Fibroblast of gingiva (primary cell): ENCODE results near the gene USP17L13.
"Not testable (repeated sequence)": the region's sequence is repeated elsewhere in the genome, so short reads cannot be mapped to it uniquely, and the experiment has no call there.

Source experiments
- DNase-seq: peaks from one replicate; pipeline ENCODE4 v3.0.0-alpha.2; 2011; ENCODE audit warnings: low read depth

USP17L13 gene, protein sequence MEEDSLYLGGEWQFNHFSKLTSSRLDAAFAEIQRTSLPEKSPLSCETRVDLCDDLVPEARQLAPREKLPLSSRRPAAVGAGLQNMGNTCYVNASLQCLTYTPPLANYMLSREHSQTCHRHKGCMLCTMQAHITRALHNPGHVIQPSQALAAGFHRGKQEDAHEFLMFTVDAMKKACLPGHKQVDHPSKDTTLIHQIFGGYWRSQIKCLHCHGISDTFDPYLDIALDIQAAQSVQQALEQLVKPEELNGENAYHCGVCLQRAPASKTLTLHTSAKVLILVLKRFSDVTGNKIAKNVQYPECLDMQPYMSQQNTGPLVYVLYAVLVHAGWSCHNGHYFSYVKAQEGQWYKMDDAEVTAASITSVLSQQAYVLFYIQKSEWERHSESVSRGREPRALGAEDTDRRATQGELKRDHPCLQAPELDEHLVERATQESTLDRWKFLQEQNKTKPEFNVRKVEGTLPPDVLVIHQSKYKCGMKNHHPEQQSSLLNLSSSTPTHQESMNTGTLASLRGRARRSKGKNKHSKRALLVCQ

DNA sequence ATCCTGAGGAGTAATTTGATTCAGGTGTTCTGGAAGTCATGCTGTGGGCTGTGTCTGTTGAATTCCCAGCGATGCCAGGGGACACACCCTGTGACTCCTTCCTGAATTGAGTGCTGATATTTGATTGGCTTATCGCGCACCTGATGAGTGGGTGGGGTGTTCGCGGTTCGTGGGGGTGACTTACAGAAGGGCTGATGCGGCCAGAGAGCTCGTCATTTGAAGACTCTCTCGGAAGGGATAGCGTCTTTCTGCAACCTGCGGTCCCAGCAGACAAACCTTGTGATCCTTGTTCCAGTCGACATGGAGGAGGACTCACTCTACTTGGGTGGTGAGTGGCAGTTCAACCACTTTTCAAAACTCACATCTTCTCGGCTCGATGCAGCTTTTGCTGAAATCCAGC is at the start of gene USP17L13:
Gene USP17L13, plus strand, starts transcription at position 301 of the 400 bp plus-strand sequence. Its CDS starts 0 bp downstream, at position 301.
- not testable (repeated sequence) for DNase-seq

DNA sequence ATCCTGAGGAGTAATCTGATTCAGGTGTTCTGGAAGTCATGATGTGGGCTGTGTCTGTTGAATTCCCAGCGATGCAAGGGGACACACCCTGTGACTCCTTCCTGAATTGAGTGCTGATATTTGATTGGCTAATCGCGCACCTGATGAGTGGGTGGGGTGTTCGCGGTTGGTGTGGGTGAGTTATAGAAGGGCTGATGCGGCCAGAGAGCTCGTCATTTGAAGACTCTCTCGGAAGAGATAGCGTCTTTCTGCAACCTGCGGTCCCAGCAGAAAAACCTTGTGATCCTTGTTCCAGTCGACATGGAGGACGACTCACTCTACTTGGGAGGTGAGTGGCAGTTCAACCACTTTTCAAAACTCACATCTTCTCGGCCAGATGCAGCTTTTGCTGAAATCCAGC is 14.3 kb upstream of the USP17L13 start, which contains the start of gene USP17L10:
Gene USP17L10, plus strand, starts transcription at position 301 of the 400 bp plus-strand sequence. Its CDS starts 0 bp downstream, at position 301.
- DNase-seq: not testable (repeated sequence)

DNA sequence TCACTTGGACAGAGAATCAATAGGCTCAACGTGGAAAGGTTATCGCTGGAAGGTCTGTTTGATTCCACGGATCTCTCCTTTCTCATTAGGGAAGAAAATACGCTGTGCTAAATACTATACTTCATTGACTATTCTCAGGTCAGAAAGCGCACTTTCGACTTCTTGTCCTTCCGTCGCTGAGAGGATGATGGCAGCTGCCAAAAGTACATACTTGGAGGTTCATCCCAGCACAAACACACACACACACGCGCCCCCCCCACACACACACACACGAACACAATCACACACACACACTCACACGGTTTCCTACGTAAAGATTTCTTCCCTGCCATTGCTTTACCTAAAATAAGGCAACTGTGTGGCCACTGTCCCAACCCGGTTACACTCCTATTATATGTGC is 10.0 kb upstream of the USP17L13 start:
- DNase-seq: not testable (repeated sequence)

DNA sequence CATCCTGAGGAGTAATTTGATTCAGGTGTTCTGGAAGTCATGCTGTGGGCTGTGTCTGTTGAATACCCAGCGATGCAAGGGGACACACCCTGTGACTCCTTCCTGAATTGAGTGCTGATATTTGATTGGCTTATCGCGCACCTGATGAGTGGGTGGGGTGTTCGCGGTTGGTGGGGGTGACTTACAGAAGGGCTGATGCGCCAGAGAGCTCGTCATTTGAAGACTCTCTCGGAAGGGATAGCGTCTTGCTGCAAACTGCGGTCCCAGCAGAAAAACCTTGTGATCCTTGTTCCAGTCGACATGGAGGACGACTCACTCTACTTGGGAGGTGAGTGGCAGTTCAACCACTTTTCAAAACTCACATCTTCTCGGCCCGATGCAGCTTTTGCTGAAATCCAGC is 9.6 kb upstream of the USP17L13 start, which contains the start of gene USP17L11:
Gene USP17L11, plus strand, starts transcription at position 301 of the 400 bp plus-strand sequence. Its CDS starts 0 bp downstream, at position 301.
- DNase-seq: not testable (repeated sequence)

DNA sequence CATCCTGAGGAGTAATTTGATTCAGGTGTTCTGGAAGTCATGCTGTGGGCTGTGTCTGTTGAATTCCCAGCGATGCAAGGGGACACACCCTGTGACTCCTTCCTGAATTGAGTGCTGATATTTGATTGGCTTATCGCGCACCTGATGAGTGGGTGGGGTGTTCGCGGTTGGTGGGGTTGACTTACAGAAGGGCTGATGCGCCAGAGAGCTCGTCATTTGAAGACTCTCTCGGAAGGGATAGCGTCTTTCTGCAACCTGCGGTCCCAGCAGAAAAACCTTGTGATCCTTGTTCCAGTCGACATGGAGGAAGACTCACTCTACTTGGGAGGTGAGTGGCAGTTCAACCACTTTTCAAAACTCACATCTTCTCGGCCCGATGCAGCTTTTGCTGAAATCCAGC is 4.8 kb upstream of the USP17L13 start, which contains the start of gene USP17L12:
Gene USP17L12, plus strand, starts transcription at position 301 of the 400 bp plus-strand sequence. Its CDS starts 0 bp downstream, at position 301.
- not testable (repeated sequence) for DNase-seq

DNA sequence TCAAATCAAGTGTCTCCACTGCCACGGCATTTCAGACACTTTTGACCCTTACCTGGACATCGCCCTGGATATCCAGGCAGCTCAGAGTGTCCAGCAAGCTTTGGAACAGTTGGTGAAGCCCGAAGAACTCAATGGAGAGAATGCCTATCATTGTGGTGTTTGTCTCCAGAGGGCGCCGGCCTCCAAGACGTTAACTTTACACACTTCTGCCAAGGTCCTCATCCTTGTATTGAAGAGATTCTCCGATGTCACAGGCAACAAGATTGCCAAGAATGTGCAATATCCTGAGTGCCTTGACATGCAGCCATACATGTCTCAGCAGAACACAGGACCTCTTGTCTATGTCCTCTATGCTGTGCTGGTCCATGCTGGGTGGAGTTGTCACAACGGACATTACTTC is 5.6 kb downstream of the USP17L13 start:
- not testable (repeated sequence) for DNase-seq

DNA sequence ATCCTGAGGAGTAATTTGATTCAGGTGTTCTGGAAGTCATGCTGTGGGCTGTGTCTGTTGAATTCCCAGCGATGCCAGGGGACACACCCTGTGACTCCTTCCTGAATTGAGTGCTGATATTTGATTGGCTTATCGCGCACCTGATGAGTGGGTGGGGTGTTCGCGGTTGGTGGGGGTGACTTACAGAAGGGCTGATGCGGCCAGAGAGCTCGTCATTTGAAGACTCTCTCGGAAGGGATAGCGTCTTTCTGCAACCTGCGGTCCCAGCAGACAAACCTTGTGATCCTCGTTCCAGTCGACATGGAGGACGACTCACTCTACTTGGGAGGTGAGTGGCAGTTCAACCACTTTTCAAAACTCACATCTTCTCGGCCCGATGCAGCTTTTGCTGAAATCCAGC is 9.4 kb downstream of the USP17L13 start, which contains the start of gene USP17L15:
Gene USP17L15, plus strand, starts transcription at position 301 of the 400 bp plus-strand sequence. Its CDS starts 0 bp downstream, at position 301.
- not testable (repeated sequence) for DNase-seq

DNA sequence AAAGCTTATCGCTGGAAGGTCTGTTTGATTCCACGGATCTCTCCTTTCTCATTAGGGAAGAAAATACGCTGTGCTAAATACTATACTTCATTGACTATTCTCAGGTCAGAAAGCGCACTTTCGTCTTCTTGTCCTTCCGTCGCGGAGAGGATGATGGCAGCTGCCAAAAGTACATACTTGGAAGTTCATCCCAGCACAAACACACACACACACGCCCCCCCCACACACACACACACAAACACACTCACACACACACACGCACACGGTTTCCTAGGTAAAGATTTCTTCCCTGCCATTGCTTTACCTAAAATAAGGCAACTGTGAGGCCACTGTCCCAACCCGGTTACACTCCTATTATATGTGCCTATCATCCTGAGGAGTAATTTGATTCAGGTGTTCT is 13.8 kb downstream of the USP17L13 start:
- peak; percentile 0 for DNase-seq

DNA sequence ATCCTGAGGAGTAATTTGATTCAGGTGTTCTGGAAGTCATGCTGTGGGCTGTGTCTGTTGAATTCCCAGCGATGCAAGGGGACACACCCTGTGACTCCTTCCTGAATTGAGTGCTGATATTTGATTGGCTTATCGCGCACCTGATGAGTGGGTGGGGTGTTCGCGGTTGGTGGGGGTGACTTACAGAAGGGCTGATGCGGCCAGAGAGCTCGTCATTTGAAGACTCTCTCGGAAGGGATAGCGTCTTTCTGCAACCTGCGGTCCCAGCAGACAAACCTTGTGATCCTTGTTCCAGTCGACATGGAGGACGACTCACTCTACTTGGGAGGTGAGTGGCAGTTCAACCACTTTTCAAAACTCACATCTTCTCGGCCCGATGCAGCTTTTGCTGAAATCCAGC is 18.9 kb downstream of the USP17L13 start, which contains the start of gene USP17L17:
Gene USP17L17, plus strand, starts transcription at position 301 of the 400 bp plus-strand sequence. Its CDS starts 0 bp downstream, at position 301.
- DNase-seq: not testable (repeated sequence)

DNA sequence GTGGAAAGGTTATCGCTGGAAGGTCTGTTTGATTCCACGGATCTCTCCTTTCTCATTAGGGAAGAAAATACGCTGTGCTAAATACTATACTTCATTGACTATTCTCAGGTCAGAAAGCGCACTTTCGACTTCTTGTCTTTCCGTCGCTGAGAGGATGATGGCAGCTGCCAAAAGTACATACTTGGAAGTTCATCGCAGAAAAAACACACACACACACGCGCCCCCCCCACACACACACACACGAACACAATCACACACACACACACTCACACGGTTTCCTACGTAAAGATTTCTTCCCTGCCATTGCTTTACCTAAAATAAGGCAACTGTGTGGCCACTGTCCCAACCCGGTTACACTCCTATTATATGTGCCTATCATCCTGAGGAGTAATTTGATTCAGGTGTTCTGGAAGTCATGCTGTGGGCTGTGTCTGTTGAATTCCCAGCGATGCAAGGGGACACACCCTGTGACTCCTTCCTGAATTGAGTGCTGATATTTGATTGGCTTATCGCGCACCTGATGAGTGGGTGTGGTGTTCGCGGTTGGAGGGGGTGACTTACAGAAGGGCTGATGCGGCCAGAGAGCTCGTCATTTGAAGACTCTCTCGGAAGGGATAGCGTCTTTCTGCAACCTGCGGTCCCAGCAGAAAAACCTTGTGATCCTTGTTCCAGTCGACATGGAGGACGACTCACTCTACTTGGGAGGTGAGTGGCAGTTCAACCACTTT is 23.4 kb downstream of the USP17L13 start, which contains the start of gene USP17L18:
Gene USP17L18, plus strand, starts transcription at position 678 of the 728 bp plus-strand sequence. Its CDS starts 0 bp downstream, at position 678.
- peak; percentile 0 for DNase-seq

DNA sequence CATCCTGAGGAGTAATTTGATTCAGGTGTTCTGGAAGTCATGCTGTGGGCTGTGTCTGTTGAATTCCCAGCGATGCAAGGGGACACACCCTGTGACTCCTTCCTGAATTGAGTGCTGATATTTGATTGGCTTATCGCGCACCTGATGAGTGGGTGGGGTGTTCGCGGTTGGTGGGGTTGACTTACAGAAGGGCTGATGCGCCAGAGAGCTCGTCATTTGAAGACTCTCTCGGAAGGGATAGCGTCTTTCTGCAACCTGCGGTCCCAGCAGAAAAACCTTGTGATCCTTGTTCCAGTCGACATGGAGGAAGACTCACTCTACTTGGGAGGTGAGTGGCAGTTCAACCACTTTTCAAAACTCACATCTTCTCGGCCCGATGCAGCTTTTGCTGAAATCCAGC is 28.4 kb downstream of the USP17L13 start, which contains the start of gene USP17L19:
Gene USP17L19, plus strand, starts transcription at position 301 of the 400 bp plus-strand sequence. Its CDS starts 0 bp downstream, at position 301.
- DNase-seq: not testable (repeated sequence)

DNA sequence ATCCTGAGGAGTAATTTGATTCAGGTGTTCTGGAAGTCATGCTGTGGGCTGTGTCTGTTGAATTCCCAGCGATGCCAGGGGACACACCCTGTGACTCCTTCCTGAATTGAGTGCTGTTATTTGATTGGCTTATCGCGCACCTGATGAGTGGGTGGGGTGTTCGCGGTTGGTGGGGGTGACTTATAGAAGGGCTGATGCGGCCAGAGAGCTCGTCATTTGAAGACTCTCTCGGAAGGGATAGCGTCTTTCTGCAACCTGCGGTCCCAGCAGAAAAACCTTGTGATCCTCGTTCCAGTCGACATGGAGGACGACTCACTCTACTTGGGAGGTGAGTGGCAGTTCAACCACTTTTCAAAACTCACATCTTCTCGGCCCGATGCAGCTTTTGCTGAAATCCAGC is 33.1 kb downstream of the USP17L13 start, which contains the start of gene USP17L20:
Gene USP17L20, plus strand, starts transcription at position 301 of the 400 bp plus-strand sequence. Its CDS starts 0 bp downstream, at position 301.
- not testable (repeated sequence) for DNase-seq

DNA sequence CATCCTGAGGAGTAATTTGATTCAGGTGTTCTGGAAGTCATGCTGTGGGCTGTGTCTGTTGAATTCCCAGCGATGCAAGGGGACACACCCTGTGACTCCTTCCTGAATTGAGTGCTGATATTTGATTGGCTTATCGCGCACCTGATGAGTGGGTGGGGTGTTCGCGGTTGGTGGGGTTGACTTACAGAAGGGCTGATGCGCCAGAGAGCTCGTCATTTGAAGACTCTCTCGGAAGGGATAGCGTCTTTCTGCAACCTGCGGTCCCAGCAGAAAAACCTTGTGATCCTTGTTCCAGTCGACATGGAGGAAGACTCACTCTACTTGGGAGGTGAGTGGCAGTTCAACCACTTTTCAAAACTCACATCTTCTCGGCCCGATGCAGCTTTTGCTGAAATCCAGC is 37.9 kb downstream of the USP17L13 start, which contains the start of gene USP17L21:
Gene USP17L21, plus strand, starts transcription at position 301 of the 400 bp plus-strand sequence. Its CDS starts 0 bp downstream, at position 301.
- not testable (repeated sequence) for DNase-seq

DNA sequence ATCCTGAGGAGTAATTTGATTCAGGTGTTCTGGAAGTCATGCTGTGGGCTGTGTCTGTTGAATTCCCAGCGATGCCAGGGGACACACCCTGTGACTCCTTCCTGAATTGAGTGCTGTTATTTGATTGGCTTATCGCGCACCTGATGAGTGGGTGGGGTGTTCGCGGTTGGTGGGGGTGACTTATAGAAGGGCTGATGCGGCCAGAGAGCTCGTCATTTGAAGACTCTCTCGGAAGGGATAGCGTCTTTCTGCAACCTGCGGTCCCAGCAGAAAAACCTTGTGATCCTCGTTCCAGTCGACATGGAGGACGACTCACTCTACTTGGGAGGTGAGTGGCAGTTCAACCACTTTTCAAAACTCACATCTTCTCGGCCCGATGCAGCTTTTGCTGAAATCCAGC is 42.6 kb downstream of the USP17L13 start, which contains the start of gene USP17L22:
Gene USP17L22, plus strand, starts transcription at position 301 of the 400 bp plus-strand sequence. Its CDS starts 0 bp downstream, at position 301.
- DNase-seq: not testable (repeated sequence)

DNA sequence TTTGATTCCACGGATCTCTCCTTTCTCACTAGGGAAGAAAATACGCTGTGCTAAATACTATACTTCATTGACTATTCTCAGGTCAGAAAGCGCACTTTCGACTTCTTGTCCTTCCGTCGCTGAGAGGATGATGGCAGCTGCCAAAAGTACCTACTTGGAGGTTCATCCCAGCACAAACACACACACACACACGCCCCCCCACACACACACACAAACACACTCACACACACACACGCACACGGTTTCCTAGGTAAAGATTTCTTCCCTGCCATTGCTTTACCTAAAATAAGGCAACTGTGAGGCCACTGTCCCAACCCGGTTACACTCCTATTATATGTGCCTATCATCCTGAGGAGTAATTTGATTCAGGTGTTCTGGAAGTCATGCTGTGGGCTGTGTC is 47.0 kb downstream of the USP17L13 start:
- DNase-seq: not testable (repeated sequence)
